ENCODE results near the gene ERI3. TPM values are rescaled to one million over a fixed set of nuclear protein-coding genes. Genes with fewer than 3 reads are reported as not detected.

ERI3 gene
- total and polyA plus RNA-seq, 2 donors from 2014 or later, result 60.4 to 126 TPM

DNA sequence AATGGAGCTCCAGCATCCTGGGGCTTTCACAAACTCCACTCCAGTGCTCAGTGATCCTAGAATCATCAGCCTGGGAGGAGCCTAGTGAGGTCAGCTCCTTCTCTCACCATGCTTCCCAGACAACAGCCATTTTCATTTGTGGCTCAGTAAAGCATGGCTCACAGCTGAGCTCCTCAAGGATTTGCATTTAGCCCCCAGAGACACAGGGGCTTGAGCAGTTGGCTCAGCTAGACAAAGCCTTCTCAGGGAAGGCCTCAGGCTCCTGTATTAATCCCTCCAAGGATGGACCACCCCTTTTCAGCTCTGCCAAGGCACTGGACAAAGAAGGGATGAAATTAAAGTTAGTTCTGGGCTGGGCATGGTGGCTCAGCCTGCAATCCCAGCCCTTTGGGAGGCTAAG is 39.5 kb downstream of the ERI3 start:
- H3K9ac ChIP-seq (ENCODE audit: low read length in 3 of 3), result no peak overlapping the region
- TF ChIP-seq CTCF (IDR thresholded peaks at IDR 0.05; ENCODE audit: borderline replicate concordance, extremely low read depth, insufficient read depth), result no peak
- intact Hi-C loops (cut with DNase I), result no loop called here
- peaks cover 0 to 4% (median 0%) of the 10 kb centered on the region in 3 donors for H3K4me1 ChIP-seq (ENCODE audit: control insufficient read depth in 2 of 3, insufficient read depth in 2 of 3, low read depth in 1 of 3, low read length in 3 of 3)
- H3K36me3 ChIP-seq (ENCODE audit: control insufficient read depth in 2 of 3, insufficient read depth in 3 of 3, low read length in 3 of 3), result peaks cover 8 to 43% (median 27%) of the 10 kb centered on the region in 3 donors
- H3K27me3 ChIP-seq (ENCODE audit: control insufficient read depth, insufficient read depth, low read length), result no peaks in the 10 kb centered on the region
- no peak for FAIRE-seq
- no peak for DNase-seq
- H3K9me3 ChIP-seq (ENCODE audit: control insufficient read depth in 2 of 3, insufficient read depth in 1 of 3, low read length in 3 of 3), result no peaks in the 10 kb centered on the region
- no peak overlapping the region for H3K4me3 ChIP-seq (ENCODE audit: low read length in 3 of 3)
- no peak overlapping the region for H3K27ac ChIP-seq (ENCODE audit: low read depth in 2 of 2, low read length in 2 of 2)

GRCh38 chr1:44314452-44314851 is 40.6 kb downstream of the ERI3 start:
- intact Hi-C loops (cut with DNase I), result no loop called here
- TF ChIP-seq CTCF (IDR thresholded peaks at IDR 0.05; ENCODE audit: borderline replicate concordance, extremely low read depth, insufficient read depth), result no peak
- Histone ChIP-seq H3K4me3 (ENCODE audit: low read length in 3 of 3) (no peak overlapping the region), H3K27ac (ENCODE audit: low read depth in 2 of 2, low read length in 2 of 2) (no peak overlapping the region), H3K9me3 (ENCODE audit: control insufficient read depth in 2 of 3, insufficient read depth in 1 of 3, low read length in 3 of 3) (no peaks in the 10 kb centered on the region), H3K27me3 (ENCODE audit: control insufficient read depth, insufficient read depth, low read length) (no peaks in the 10 kb centered on the region), H3K9ac (ENCODE audit: low read length in 3 of 3) (no peak overlapping the region), H3K4me1 (ENCODE audit: control insufficient read depth in 2 of 3, insufficient read depth in 2 of 3, low read depth in 1 of 3, low read length in 3 of 3) (peaks cover 0 to 4% (median 0%) of the 10 kb centered on the region in 3 donors), H3K36me3 (ENCODE audit: control insufficient read depth in 2 of 3, insufficient read depth in 3 of 3, low read length in 3 of 3) (peaks cover 8 to 39% (median 34%) of the 10 kb centered on the region in 3 donors)
- no peak for FAIRE-seq
- DNase-seq, result no peak

- Histone ChIP-seq H3K4me3 (ENCODE audit: low read length in 3 of 3) (no peak overlapping the region), H3K27me3 (ENCODE audit: control insufficient read depth, insufficient read depth, low read length) (no peaks in the 10 kb centered on the region), H3K36me3 (ENCODE audit: control insufficient read depth in 2 of 3, insufficient read depth in 3 of 3, low read length in 3 of 3) (peaks cover 7 to 36% (median 30%) of the 10 kb centered on the region in 3 donors), H3K9ac (ENCODE audit: low read length in 3 of 3) (no peak overlapping the region), H3K27ac (ENCODE audit: low read depth in 2 of 2, low read length in 2 of 2) (no peak overlapping the region), H3K9me3 (ENCODE audit: control insufficient read depth in 2 of 3, insufficient read depth in 1 of 3, low read length in 3 of 3) (no peaks in the 10 kb centered on the region), H3K4me1 (ENCODE audit: control insufficient read depth in 2 of 3, insufficient read depth in 2 of 3, low read depth in 1 of 3, low read length in 3 of 3) (peaks cover 0 to 4% (median 0%) of the 10 kb centered on the region in 3 donors)
- intact Hi-C loops (cut with DNase I), result no loop called here
- TF ChIP-seq CTCF (IDR thresholded peaks at IDR 0.05; ENCODE audit: borderline replicate concordance, extremely low read depth, insufficient read depth), result no peak
- no peak for FAIRE-seq
- DNase-seq, result no peak
Measured at GRCh38 chr1:44313265-44313918, 41.7 kb downstream of the ERI3 start.

Data from kidney (tissue), 14 donors.